HL-60/S4 treated with phorbol 12-myristate 13-acetate at 8.2 ng/mL for 4 days and 3 days (cell line): ENCODE results near the gene CYP27A1.
"Not testable (repeated sequence)": the region's sequence is repeated elsewhere in the genome, so short reads cannot be mapped to it uniquely, and the experiment has no call there.

Source experiments
- in situ Hi-C: fragments of 300-500 bp; cut with MboI; formaldehyde crosslinking; loops from 2 replicates; pipeline ENCODE4 v1.15.0; 2022; ENCODE audit warnings: low sequenced_read_pairs

CYP27A1 gene

DNA sequence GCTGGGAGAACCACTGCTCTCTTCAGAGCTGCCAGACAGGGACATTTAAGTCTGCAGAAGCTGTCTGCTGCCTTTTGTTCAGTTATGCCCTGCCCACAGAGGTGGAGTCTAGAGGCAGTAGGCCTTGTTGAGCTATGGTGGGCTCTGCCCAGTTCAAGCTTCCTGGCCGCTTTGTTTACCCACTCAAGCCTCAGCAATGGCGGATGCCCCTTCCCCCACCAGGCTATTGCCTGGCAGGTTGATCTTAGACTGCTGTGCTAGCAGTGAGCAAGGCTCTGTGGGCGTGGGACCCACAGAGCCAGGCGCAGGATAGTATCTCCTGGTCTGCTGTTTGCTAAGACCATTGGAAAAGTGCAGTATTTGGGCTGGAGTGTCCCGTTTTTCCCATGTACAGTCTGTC lies 9.2 kb upstream of the CYP27A1 start:
- in situ Hi-C loops, result not testable (repeated sequence)

DNA sequence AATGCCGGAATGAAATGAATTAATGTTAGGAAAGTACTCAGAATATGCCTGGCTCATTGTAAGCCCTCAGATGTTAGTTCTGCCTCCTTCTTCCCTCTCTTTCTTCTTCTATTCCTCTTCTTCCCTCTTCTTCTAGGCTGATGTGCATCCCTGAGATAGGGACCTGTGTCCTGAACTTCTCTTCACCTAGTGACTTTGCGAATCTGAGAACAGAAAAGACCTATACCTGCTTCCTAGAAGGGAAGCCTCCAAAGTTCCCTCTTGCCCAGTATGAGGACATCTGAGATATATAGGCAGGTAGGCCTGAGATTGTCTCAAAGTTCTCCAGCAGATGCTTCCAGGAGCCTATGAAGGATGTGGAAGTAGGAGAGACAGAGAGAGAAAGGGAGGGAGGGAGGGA lies 8.1 kb upstream of the CYP27A1 start:
- in situ Hi-C loops, result no loop called here

DNA sequence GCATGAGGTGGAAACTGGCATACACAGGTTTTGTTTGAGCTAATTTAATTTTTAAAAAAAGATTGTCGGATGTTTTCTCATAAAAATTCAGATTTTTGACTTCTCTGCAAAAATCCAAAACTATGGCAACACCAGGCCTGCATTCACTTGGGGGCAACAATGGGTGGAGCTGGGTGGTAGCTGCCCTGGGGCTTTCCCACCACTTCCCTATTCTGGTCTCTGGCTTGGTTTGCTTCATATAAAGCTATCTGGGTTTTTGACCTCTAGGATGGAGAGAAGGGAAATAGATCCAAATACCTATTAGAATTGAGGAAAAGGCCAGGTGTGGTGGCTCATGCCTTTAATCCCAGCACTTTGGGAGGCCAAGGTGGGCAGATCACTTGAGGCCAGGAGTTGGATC lies 5.5 kb upstream of the CYP27A1 start:
- in situ Hi-C loops, result no loop called here

DNA sequence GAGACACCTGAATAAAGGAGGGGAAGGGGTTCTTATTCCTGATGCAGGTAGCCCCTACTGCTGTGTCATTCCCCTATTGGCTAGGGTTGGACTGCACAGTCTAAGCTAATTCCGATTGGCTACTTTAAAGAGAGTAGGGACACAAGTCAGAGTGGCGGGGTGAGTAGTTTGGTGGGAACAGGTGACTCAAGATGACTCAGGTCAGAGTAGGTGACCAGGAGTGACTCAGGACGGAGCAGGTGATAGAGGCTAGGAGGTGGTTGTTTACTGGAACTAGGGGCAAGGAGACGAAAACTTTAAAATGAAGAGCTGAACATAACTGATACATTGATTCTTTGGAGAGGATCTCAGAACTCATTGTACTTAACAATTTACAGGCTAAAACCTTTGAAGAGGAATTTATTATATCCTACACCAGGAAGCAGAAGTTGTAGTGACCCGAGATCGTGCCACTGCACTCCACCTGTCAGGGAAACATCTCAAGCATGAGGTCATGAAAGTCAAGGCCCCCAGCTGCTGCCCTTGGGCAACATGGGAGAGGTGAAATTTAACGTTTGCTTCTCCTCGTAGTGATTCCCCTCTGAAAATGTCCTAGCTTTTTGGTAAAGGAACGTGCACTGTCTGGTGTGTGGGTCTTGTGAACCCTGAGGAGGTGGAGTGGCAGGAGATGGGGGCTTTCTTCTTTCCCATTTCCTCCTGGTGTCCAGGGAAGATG lies 4.5 kb upstream of the CYP27A1 start:
- in situ Hi-C loops, result no loop called here

DNA sequence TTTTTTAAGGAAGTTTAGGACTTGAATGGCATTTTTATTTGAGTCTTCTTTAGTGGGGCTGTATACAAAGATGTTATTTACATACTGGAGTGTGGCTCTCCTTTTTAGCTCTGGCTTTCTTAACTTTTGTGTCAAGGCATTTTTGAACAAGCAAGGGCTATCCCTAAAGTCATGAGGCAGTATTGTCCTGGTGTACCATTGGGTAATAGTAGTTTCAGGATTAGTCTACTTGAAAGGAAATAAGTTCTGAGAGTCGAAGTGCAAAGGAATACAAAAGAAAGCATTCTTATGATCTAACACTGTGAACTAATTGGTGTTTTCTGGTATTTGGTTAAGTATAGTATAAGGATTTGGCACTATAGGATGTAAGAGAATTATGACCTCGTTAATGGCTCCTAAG lies 1.9 kb upstream of the CYP27A1 start:
- in situ Hi-C loops, result no loop called here

DNA sequence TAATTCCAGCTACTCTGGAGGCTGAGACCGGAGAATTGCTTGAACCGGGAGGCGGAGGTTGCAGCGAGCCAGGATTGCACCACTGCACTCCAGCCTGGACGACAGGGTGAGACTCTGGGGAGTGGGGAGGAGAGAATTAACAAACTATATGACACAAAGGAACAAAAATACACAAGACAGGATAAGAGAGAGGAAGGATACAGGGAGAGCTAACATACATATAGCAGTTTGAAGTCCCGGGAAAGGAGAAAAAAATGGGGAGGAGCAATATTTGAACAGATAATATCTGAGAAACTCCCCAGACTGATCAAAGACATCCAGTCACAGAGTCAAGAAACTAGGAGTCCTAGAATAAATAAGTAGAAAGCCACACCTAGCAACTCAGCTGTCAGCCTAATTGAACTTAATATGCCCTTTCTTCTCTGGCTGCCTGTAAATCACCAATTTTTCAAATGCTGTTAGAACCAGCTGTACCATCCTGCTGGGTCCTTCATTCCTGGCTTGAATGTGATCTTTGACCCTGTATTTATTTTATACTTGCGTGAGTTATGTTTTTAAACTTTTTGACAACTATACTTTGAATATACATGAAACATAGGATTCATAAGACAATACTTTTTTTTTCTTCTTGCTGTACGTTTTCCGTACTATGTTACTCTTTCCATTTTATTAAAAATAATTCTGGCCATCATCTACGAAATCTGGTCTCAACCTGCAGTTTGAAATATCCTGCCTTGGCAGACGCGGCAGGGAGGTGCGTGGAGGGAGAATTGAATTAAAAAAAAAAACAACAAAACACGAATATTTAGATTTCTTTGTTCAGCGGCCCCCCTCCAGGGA lies 876 bp upstream of the CYP27A1 start:
- in situ Hi-C loops, result no loop called here

DNA sequence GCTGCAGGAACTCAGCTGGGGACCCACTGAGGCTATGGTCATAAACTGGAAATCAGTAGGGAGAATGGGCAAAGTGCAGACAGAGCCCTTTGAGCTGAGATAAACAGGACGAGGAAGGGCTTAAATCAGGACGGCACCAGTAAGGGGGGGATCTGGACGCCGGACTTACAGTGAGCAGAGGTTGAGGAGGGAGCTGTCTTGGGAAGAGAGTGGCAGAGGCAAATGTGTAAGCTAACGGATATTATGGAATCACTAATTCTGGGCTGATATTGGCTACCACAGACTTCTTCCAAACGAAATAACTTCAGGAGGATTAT lies 539 bp downstream of the CYP27A1 start:
- in situ Hi-C loops, result no loop called here

DNA sequence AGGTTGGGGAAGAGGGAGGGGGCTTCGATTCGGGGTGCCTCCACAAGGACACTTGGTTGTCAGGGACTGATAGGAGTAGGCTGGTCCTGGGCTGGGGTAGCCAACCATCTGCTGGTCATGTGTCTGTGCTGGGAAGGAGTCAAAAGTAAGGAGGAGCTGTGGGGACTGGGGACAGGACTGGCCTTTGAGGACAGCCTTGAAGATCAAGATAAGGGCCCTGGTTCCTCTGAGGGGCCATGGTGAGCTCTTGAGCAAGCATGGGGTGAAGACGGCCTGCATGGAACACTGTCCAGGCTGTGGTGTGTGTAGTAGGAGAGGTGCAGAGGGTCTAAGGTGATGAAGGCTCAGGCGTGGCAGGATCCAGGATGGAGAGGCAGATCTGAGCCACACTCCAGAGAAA lies 1.7 kb downstream of the CYP27A1 start:
- in situ Hi-C loops, result no loop called here

DNA sequence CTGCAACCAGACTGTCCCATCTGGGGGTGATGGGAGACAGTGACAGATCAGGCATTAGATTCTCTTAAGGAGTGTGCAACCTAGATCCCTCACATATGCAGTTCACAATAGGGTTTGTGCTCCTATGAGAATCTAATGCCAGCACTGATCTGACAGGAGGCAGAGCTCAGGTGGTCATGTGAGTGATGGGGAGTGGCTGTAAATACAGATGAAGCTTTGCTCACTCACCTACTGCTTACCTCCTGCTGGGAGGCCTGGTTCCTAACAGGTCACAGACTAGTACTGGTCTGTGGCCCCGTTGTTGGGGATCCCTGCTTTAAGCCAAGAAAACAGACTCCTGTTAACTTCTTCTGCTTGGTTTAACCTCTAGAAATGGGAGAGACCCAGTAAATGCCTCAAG lies 3.2 kb downstream of the CYP27A1 start:
- in situ Hi-C loops, result no loop called here

DNA sequence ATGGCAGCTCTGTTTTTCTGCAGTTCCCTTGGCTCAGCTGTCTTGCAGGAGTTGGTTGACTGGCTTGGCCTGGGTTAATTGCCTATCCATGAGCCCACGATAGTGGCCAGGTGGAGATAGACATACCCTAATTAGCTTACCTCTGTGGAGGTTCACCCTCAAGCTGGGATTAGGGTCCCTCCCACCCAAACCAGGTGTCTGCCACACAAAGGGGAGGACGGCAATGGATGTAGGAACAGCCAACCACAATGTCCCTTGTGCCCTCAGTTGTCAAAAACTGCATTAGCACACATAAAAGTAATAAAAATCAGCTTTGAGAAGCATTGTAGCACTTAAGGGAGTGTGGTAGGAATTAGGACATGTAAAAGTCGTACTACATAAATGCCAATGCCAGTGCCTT lies 4.2 kb downstream of the CYP27A1 start:
- in situ Hi-C loops, result no loop called here

DNA sequence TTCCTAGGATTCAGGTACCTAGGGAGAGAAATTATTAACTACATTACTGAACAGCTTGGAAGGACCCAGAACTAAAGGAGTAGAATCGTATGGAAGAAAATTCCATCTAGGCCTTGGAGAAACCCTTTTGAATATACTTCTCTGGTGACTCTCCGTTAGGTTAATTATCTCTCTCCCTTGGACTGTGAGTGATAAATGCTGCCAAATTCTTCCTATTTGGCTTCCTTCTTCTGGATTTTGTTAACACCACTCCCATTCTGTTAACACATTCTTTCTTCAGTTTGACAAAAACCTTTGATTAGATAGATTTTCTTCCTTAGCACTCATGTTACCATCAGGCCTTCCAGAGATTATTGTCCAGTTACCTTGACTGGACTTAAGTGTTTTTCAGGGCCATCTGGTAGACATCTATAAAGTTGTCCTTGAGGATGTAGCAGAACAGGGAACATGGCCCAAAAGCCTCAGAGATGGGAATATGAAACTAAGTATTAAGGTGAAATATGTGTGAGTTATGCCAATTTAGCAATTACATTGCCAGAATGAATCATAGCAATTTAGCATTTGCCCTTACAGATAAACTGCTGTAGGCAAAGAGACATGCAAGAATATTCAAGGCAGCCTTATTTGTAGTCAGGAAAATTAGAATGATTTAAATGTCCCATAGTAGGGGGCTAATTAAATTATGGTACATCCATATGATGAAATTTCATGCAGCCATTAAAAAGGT lies 6.7 kb downstream of the CYP27A1 start:
- in situ Hi-C loops, result no loop called here

DNA sequence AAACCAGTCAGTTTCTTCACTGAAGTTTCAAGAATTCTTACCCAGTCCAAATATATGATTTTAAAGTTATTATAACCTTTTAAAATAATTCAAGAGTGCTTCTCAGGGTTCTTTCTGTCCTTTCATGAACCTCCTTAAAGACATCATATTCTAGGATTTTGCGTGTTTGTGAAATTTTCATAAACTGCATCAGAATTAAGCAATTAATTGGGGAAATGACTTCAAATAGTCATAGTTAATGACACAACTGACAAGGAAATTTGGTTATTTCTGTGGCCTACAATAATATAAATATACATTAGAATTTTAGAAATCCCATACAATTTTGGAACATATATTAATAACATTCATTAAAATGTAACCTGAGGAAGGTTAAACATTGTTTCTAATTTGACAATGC lies 10.5 kb downstream of the CYP27A1 start:
- in situ Hi-C loops, result no loop called here

DNA sequence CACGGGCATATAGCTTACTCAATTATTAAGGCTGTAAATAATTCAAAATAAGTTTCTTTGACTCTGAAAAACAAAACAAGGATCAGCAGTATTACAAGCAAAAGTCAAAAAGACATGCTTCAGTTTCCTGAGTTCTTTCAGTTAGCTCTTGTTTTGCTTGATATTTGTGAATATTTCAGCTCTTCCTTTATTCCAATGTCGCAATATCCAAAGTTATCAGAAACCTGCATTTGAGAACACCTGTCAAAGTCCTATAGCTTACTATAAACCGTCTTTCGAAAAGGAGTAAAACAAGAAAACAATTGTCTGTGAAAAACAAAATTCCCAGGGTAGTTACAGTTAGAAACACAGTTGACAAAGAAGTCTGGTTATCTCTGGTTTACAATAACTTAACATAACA lies 14.7 kb downstream of the CYP27A1 start:
- in situ Hi-C loops, result no loop called here

DNA sequence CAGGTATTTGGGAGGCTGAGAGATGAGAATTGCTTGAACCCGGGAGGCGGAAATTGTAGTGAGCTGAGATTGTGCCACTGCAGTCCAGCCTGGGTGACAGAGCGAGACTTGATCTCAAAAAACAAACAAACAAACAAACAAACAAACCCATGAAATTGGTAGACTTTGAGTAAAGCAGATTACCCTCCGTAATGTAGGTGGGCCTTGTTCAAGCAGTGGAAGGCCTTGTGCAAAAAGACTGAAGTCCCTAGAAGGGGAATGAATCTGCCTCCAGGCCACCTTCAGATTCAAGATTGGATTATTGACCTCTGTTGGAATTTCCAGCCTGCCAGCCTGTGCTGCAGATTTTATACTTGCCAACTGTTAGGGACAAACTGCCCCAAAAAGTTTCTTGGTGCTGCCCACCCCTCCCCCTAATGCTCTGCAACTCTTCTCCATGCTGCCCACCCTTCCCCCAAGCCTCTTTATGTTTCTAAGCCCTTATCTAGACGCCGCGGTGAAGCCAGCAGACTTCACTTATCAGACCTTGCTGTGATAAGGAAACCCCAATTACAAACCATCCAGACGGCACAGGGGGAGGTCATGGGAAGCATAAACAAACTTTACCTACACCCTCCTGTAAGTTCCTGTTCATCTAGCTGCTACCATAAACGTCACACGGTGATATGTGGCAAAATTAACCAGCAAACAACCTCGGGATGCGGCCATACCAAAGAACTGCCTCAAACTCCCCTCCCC lies 17.0 kb downstream of the CYP27A1 start:
- in situ Hi-C loops, result no loop called here

DNA sequence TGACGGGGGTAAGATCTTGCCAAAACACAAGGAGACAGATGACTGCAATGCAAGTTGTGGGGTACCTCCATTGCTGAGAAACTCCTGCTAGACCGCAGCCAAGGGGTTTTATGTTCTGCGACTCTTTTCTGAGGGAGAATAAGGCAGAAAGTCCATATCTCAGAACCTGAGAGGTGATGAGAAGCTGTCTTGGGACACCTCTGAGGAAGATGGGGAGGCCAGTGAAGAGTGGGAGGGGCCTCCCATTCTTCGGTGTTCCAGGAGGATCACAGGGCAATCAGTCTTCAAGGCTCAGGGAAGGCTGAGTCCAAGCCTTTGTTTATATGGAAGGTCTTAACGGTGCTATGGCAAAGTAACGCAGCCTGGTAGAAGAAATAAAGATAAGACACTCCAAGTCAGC lies 18.0 kb downstream of the CYP27A1 start:
- in situ Hi-C loops, result no loop called here

DNA sequence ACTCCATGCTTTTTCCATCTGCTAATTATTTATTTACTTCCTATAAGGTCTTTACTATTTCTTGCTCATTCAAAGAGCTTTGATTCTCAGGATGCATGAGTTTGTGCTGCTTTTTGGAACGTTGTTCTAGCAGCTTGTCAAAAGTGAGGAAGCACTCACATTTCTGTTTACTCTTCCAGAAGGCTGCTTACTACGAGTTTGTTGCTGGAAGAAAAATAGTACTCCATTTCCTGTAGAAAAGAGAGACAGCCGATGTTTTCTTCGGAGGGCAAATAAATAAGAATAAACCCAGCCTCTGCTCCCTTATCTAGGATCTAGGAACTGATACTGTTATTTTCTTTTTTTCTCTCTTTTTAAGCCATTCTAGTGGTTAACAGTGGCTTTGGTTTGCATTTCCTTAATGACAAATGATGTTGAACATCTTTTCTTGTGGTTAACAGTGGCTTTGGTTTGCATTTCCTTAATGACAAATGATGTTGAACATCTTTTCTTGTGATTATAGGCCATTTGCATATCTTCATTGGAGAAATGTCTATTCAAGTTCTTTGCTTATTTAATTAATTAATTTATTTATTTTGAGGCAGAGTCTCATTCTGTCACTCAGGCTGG lies 20.5 kb downstream of the CYP27A1 start:
- in situ Hi-C loops, result no loop called here

DNA sequence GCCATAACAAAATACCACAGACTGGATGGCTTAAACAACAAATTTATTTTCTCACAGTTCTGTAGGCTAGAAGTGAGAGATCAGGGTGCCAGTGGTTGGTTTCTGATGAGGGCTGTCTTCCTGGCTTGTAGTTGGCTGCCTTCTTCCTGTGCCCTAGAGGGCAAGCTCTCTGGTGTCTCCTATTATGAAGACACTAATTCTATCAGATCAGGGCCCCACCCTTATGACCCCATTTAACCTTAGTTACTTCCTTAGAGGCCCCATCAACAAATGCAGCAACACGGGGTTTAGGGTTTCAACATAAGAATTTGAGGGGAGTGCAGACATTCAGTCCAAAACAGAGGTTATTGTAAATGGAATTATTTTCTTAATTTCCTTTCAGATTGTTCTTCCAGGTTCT lies 22.9 kb downstream of the CYP27A1 start:
- in situ Hi-C loops, result no loop called here

DNA sequence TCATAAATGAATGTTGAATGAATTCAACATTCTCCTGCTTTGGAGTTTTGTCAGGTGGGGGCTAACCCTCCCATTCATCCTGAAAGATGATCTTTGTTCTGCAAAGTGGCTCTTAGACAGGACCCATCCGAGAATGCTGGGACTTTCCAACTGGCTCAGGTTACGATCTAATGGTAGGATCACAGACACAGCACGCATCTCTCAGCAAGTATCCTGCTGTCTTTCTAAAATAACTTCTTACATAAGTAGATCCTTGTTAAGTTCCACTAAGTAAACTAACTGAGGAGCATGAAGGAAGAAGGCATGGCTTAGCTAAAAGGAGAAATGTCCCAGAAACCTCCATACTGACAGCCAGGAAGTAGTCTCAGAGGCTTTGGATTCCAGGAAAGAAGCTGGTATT lies 23.7 kb downstream of the CYP27A1 start:
- in situ Hi-C loops, result no loop called here

DNA sequence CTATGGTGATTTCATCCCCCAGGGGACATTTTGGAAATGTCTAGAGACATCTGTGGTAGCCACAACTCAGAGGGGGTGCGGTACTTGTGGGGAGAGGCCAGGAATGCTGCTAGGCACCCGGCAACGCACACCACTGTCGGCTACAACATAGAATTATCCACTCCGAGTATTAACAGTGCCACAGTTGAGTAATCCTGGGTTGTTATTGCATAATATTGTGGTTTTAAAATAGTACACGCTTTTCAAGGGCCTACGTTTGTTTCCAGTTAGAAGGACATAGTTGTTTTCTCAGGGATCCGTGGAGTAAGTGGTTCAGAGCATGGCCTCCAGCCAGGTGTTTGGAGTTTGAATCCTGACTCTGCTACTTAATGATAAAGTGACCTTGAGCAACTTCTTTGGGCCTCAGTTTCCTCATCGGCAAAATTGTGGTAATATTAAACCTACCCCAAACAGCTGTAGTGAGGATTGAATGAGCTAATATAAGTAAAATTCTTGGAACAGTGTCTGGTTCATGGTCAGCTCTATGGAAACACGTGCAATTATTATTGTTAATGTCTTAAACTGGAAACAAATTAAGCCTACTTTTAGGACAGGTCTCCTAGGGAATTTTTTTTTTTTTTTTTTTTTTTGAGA lies 24.5 kb downstream of the CYP27A1 start:
- in situ Hi-C loops, result no loop called here

DNA sequence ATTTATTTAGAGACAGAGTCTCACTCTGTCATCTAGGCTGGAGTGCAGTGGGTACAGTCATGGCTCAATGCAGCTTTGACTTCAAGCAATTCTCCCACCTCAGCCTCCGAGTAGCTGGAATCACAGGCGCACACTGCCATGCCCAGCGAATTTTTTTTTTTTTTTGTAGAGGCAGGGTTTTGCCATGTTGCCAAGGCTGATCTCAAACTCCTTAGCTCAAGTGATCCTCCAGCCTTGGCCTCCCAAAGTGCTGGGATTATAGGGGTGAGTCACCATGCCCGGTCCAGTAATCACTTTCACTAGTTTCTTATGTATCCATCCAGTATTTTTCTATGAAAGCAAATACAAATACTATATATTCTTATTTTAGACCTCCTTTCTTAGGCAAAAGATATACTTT lies 25.7 kb downstream of the CYP27A1 start:
- in situ Hi-C loops, result no loop called here
